NCI-H446 (cell line): ENCODE results near the gene WSCD1.

Source experiments
- DNase-seq, 2 experiments: peaks; one replicate each; lab custom pipeline; 2025; lab: John Stamatoyannopoulos, UW

Gene WSCD1

GRCh38 chr17:6059406-6059805 lies 10.8 kb upstream of the WSCD1 start:
- no peak for DNase-seq

DNA sequence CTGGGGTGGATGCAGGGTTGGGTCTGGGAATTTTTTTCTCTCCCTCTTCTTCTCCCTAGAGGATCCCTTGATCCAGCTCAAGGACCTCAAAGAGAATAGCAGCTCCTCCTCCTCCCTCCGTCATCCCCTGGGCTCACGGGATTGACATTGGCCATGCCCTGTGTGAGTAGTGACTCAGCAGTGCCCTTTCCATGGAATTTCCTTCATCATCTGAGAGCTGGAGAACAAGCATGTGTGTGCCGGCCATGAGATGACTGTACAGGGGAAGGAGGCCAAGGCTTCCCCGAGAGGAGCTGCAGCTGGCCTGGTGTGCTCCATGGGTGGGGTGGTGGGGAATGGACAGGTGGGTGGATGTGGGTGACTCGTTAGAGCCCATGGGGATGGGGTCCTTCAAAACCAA lies 8.9 kb upstream of the WSCD1 start:
- DNase-seq: no peak

DNA sequence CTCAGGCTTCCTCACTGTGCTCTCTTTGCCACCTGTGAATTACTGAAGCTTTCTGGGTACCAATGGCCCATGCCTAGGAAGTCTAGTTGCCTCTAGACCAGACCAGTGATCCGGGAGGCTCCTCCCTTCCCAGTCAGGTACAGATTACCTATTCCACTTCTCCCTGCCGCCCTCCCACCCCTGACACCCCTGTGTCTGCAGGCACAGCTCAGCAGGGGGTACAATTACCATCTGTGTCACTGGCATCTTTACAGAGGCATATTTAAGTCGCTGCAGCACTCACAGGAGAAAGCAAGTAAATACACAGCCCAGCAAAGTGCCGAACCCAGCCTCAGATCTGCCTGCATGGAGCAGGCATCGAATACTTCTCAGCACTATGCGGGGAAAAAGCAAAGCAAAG lies 5.3 kb upstream of the WSCD1 start:
- no peak for DNase-seq

- no peak for DNase-seq
These were observed 4.8 kb upstream of the WSCD1 start for GRCh38 chr17:6065351-6065750.

DNA sequence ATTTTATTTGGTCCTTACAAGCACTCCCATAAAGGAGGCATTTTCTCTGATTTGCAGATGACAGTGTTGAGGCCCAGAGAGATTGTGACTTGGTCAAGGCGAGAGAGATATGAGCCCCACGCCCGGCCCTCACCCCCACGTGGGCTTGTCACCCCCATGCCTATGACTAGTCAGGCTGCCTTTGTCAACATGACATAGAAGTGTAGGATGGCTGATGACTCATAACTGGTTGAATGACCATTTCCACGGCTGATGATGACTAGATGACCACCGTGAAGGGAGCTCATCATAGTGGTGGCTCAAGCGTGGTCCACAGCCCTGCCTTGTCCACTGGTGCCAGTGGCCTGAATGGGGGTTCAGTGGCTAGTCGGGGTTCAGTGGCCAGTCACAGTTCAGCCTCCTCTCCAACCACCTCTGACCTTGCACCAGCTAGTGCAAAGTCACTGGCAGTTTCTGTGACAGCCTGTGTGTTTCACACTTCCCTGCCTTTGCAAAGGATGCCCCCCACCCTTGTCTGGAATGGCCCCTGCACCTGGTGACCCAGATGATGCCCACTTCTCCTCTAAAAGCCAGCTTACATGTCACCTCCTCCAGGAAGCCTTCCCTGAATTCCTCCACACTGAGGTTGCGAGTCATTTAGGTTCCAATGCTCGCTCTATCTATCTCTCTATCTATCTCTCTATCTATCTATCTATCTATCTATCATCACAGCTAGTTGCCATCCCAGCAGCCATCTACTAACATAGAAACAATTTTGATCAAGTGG lies 3.8 kb upstream of the WSCD1 start:
- no peak for DNase-seq

GRCh38 chr17:6067060-6067459 lies 3.1 kb upstream of the WSCD1 start:
- DNase-seq: no peak

- no peak for DNase-seq
These were observed 292 bp downstream of the WSCD1 start for GRCh38 chr17:6070430-6070912.

- peak in 1 of 2 experiments; percentile 19 for DNase-seq
These were observed 833 bp downstream of the WSCD1 start for GRCh38 chr17:6070913-6071511.

GRCh38 chr17:6071528-6072065 lies 1.4 kb downstream of the WSCD1 start:
- DNase-seq: no peak

DNA sequence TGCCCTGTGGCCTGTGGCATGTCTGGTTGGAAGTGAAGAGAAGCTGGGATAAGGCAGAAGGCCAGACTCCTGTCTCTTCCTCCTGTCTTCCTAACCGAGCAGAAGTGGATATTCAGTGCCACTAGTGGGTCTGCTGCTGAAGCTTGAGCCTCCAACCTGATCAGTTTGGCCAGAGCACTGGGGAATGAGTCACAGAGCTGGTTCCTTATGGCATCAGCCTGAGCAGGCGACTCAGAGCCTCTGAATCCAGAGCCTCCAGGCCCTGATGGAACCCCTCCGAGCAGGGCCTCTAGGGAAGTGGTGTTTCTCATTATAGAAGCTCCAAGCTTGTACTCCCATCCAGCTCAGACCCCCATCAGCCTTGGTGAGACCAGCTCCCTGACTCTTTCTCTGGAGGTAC lies 2.0 kb downstream of the WSCD1 start:
- DNase-seq: peak in 1 of 2 experiments; percentile 36

DNA sequence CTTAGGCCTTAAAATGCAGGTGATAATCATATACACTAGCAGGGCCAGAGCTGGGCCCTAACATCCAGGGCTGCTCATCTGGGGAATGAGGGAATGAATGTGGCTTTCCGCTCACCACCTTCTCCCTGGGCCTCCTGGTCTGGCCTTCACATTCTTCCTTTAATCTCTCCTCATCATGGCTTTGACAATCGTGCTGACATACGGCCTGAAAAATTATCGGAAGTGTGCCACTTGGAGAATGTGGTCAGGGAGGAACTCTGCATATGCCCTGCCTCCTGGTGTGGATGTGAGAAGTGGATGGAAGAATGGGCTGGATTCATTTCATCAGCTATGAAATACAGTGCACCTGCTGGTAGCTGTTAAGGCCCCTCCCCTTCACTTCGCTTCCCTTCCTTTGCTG lies 2.4 kb downstream of the WSCD1 start:
- DNase-seq: no peak

GRCh38 chr17:6073620-6074019 lies 3.4 kb downstream of the WSCD1 start:
- DNase-seq: no peak

- no peak for DNase-seq
These were observed 4.9 kb downstream of the WSCD1 start for GRCh38 chr17:6075050-6075449.

- DNase-seq: no peak
These were observed 5.7 kb downstream of the WSCD1 start for GRCh38 chr17:6075845-6076244.

DNA sequence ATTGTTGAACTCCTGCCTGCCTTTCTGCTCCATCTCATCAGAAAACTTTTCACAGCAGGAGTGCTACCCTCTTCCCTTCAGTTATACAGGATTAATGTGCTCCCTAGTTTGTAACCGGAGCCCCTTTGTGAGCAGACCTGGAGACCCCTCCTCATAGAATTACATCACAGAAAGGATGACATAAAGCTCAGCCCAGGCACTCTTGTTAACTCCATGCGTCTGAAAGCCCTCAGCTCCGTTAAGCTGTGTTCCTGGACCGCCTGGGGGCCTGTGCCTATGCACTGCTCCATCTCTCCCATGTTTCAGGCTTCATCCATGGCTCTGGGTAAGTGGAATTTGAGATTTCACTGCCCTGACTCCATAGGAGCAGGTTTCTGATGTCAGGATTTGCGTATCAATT lies 7.6 kb downstream of the WSCD1 start:
- no peak for DNase-seq

- no peak for DNase-seq
These were observed 8.3 kb downstream of the WSCD1 start for GRCh38 chr17:6078458-6078871.

GRCh38 chr17:6079155-6079888 lies 9.1 kb downstream of the WSCD1 start:
- DNase-seq: no peak

GRCh38 chr17:6079960-6080359 lies 9.8 kb downstream of the WSCD1 start:
- no peak for DNase-seq

- no peak for DNase-seq
These were observed 10.7 kb downstream of the WSCD1 start for GRCh38 chr17:6080711-6081430.

GRCh38 chr17:6082335-6082734 lies 12.2 kb downstream of the WSCD1 start:
- DNase-seq: no peak

DNA sequence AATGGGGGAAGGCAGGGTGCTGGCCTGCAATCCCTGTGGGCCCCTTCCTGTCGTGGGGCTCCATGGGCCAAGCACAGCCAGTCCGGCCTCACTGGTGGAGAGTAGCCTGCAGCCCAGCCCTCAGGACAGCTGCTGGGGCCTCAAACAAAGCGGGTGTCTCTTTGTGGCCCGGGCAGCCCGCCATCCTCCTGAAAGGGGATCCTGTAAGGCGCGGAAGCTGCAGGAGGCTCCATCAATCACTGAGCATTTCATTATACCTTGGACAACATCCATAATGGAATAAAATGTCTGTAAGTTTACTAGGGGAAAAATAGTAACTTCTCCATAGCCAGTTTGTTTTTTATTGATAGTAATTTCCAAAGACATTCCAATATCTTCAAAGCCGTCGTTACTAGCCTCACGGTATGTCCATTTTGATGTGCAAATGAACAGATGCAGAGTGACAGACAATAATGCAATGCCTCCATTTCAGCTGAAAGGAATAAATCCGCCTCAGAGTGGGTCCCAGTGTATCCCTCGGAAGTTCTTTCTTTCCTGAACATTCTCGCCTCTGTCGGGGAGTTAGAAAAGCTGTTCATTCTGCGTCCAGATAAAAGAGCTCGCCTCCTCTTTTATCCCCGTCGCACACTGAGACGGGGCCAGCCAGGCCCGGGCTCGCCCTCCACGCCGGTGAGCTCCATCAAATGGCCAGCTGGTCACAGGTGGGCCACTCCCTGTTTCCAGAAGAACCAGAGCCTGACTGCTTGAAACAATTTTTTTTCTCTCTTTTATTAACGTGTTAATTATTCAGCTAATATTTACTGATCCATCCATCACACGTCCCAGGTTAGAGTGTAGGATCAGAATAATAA lies 14.4 kb downstream of the WSCD1 start:
- DNase-seq: peak; percentile 65 to 71
